HepG2 (cell line): ENCODE results near the gene MYO1G. TPM values are rescaled to one million over a fixed set of nuclear protein-coding genes. Genes with fewer than 3 reads are reported as not detected.

Experiments used
- ATAC-seq: fragments of 200-7000 bp; cut with Tn5 transposase; 3 replicates; pipeline ENCODE4 v1.9.1; 2020; ENCODE audit warnings: mild to moderate bottlenecking, moderate library complexity
- BruUV-seq: library from RNA; stranded (reverse); fragments of 400-500 nt; replicated peaks from 2 replicates; lab custom pipeline; 2021; lab: Mats Ljungman, UMichigan
- CTCF ChIA-PET: fragments of 300-600 bp; formaldehyde crosslinking; extraction: SDS; loops from one replicate; lab custom pipeline; 2021; ENCODE audit warnings: low total read pairs, inconsistent platforms, low intra/inter-chr PET ratio; lab: Yijun Ruan, JAX
- POLR2A ChIA-PET: fragments of 350-600 bp; sonication (Branson Sonifier 250); formaldehyde crosslinking; loops from one replicate; lab custom pipeline; 2020; ENCODE audit warnings: antibody characterized with exemption, inconsistent platforms; lab: Yijun Ruan, JAX
- DNase-seq: peaks from one replicate; pipeline ENCODE4 v3.0.0-alpha.2; 2015; ENCODE audit warnings: low spot score
- FAIRE-seq: peaks from 3 replicates; lab custom pipeline; 2011; peaks lifted over from hg19 to GRCh38; lab: Jason Lieb, UNC
- H2AFZ ChIP-seq: one replicate; pipeline ENCODE4 v1.6.1; 2011; ENCODE audit warnings: low read length, inconsistent platforms
- H3K27ac ChIP-seq: fragments of 300-600 bp; 3 replicates; pipeline ENCODE4 v1.8.0; 2011; ENCODE audit warnings: mixed run types, mild to moderate bottlenecking, mixed read lengths, low read length, inconsistent platforms; ENCODE audit not compliant: insufficient read depth; ENCODE audit errors: extremely low read length
- H3K27me3 ChIP-seq, 2 experiments: fragments of 200-600 bp in 1 of 2; 2 replicates in 1 of 2; 3 replicates in 1 of 2; pipeline versions ENCODE4 v1.6.0 to v1.8.0; 2011; ENCODE audit warnings: low read length in 2 of 2, mild to moderate bottlenecking in 2 of 2, moderate library complexity in 2 of 2, inconsistent platforms in 1 of 2; ENCODE audit not compliant: insufficient read depth in 2 of 2, control insufficient read depth in 1 of 2
- H3K36me3 ChIP-seq, 2 experiments: fragments of 200-600 bp in 1 of 2; replicated peaks in 1 of 2; 2 replicates in 1 of 2; 3 replicates in 1 of 2; pipeline versions ENCODE4 v1.5.1 to v1.8.0; 2011; ENCODE audit warnings: low read length in 2 of 2, inconsistent platforms in 1 of 2; ENCODE audit not compliant: insufficient read depth in 2 of 2, control insufficient read depth in 1 of 2
- H3K4me1 ChIP-seq: 2 replicates; pipeline ENCODE4 v1.5.1; 2012; ENCODE audit warnings: low read length, inconsistent platforms; ENCODE audit not compliant: insufficient read depth
- H3K4me2 ChIP-seq: 2 replicates; pipeline ENCODE4 v1.6.0; 2011; ENCODE audit warnings: low read depth, low read length, inconsistent platforms
- H3K4me3 ChIP-seq, 3 experiments: fragments of 200-600 bp in 1 of 3; sonication (generic), shearing (Covaris generic) in 1 of 3; replicated peaks in 1 of 3; 2 replicates each; pipeline ENCODE4 v1.5.1; 2011 to 2016; ENCODE audit warnings: low read length in 3 of 3, inconsistent platforms in 2 of 3, low read depth in 2 of 3, mild to moderate bottlenecking in 2 of 3, control low read depth in 1 of 3, mixed read lengths in 1 of 3; ENCODE audit not compliant: insufficient read depth in 1 of 3
- H3K79me2 ChIP-seq: one replicate; pipeline ENCODE4 v1.6.1; 2011; ENCODE audit warnings: low read length, inconsistent platforms; ENCODE audit not compliant: insufficient read depth
- H3K9ac ChIP-seq: 2 replicates; pipeline ENCODE4 v1.6.0; 2011; ENCODE audit warnings: mild to moderate bottlenecking, low read depth, low read length, inconsistent platforms; ENCODE audit not compliant: insufficient read depth
- H3K9me3 ChIP-seq: 2 replicates; pipeline ENCODE4 v1.5.1; 2012; ENCODE audit warnings: mild to moderate bottlenecking, low read length
- H4K20me1 ChIP-seq: 2 replicates; pipeline ENCODE4 v1.6.0; 2011; ENCODE audit warnings: inconsistent platforms, mild to moderate bottlenecking, low read length, moderate library complexity; ENCODE audit not compliant: insufficient read depth
- BORCS8-MEF2B ChIP-seq: sonication (generic); formaldehyde crosslinking; IDR thresholded peaks from 2 replicates; pipeline ENCODE4 v1.8.0; 2022; ENCODE audit warnings: mild to moderate bottlenecking, missing genetic modification reagents
- BRCA1 ChIP-seq: sonication (generic); formaldehyde crosslinking; IDR thresholded peaks from 2 replicates; pipeline ENCODE4 v1.4.0; 2020; ENCODE audit warnings: missing genetic modification reagents
- DRAP1 ChIP-seq: IDR thresholded peaks from 2 replicates; pipeline ENCODE4 v1.6.1; 2016; ENCODE audit warnings: missing genetic modification reagents, missing compliant biosample characterization
- HNF4A ChIP-seq: sonication (generic); formaldehyde crosslinking; IDR thresholded peaks from 2 replicates; pipeline ENCODE4 v1.4.0; 2020; ENCODE audit warnings: missing genetic modification reagents
- POGK ChIP-seq: sonication (generic); formaldehyde crosslinking; conservative IDR thresholded peaks from 2 replicates; pipeline ENCODE4 v1.8.0; 2022; ENCODE audit warnings: mild to moderate bottlenecking, moderate library complexity, missing genetic modification reagents
- PRPF4 ChIP-seq: fragments of 200-400 bp; formaldehyde crosslinking; IDR thresholded peaks from 2 replicates; pipeline ENCODE4 v1.6.1; 2016; ENCODE audit warnings: low read length, low read depth; ENCODE audit not compliant: poor library complexity, severe bottlenecking
- TARDBP ChIP-seq: sonication (generic); formaldehyde crosslinking; IDR thresholded peaks from 2 replicates; pipeline ENCODE4 v1.8.0; 2022; ENCODE audit warnings: mild to moderate bottlenecking, missing genetic modification reagents
- ZNF530 ChIP-seq: sonication (generic); formaldehyde crosslinking; IDR thresholded peaks from 2 replicates; pipeline ENCODE4 v1.5.0; 2020; ENCODE audit warnings: low read depth, mild to moderate bottlenecking, missing genetic modification reagents
- ZNF749 ChIP-seq: sonication (generic); formaldehyde crosslinking; IDR thresholded peaks from 2 replicates; pipeline ENCODE4 v1.8.0; 2022; ENCODE audit warnings: mild to moderate bottlenecking, missing genetic modification reagents, moderate library complexity, borderline replicate concordance
- ZNF83 ChIP-seq: sonication (generic); formaldehyde crosslinking; IDR thresholded peaks from 2 replicates; pipeline ENCODE4 v1.4.0; 2020; ENCODE audit warnings: missing genetic modification reagents, mild to moderate bottlenecking, borderline replicate concordance
- ZNF883 ChIP-seq: sonication (generic); formaldehyde crosslinking; IDR thresholded peaks from 2 replicates; pipeline ENCODE4 v1.5.1; 2020; ENCODE audit warnings: mild to moderate bottlenecking, missing genetic modification reagents; ENCODE audit errors: not compliant biosample characterization
- WGBS: methylation state at CpG from one replicate; pipeline ENCODE4 v1.1.6; 2017; ENCODE audit warnings: low lambda C conversion rate; 5-methylcytosine and 5-hydroxymethylcytosine counted together
- in situ Hi-C: cut with HindIII; loops from 2 replicates; pipeline ENCODE4 v1.10.0; 2017; ENCODE audit warnings: low pct_unique_long_range_greater_than_20kb; ENCODE audit not compliant: extremely low pct_ligation_motif_present
- intact Hi-C: fragments of 100-400 bp; cut with micrococcal nuclease; formaldehyde crosslinking; loops from one replicate; pipeline ENCODE4 v1.10.0; 2022; ENCODE audit not compliant: unreplicated experiment
- polyA plus RNA-seq, 8 experiments: library from polyadenylated mRNA; depleted of rRNA in 3 of 8; stranded (reverse) in 7 of 8; unstranded in 1 of 8; fragments of >200 nt; fragmentation: Illumina TruSeq in 4 of 8; extraction: Trizol in 4 of 8; gene quantifications; 2 replicates each; pipeline versions ENCODE4 v1.2.1 to v1.2.3, GENCODE V29; 2011 to 2016; ENCODE audit warnings: low read depth in 4 of 8, missing spikeins in 1 of 8, mixed read lengths in 1 of 8; ENCODE audit not compliant: insufficient read depth in 1 of 8
- total RNA-seq, 5 experiments: library from RNA; depleted of rRNA; stranded (reverse); fragments of >200 nt; fragmentation: Illumina TruSeq; extraction: Trizol; gene quantifications; 2 replicates each; pipeline ENCODE4 v1.2.3, GENCODE V29; 2016; ENCODE audit warnings: low read depth in 1 of 5

The MYO1G gene
- total and polyA plus RNA-seq, 2 of the 13 experiments (the other 11 are each of a cell fraction or from before 2014, with no cell fraction given), result 0.29 to 1.1 TPM

- BruUV-seq, result no TSS peak
- H2AFZ ChIP-seq, result no peak overlapping the region
- ChIA-PET CTCF (no interaction called here), POLR2A (no interaction called here)
- 70% methylated on average over 8 of the region's 21 CpGs for WGBS
- no peak overlapping the region for H3K27ac ChIP-seq
- ATAC-seq (no peak), DNase-seq (no peak), FAIRE-seq (no peak)
- H3K36me3 ChIP-seq, result no peaks in the 10 kb centered on the region
- no peaks in the 10 kb centered on the region for H3K27me3 ChIP-seq
- intact Hi-C loops (no loop called here), in situ Hi-C loops (loop anchor here (5.0 to 25.0 kb wide), 2 partner anchors 167 to 292 kb away; no protein-coding TSS in a partner anchor)
- H3K4me3 ChIP-seq, result no peak overlapping the region
- no peaks in the 10 kb centered on the region for H4K20me1 ChIP-seq
- no peak for TF ChIP-seq DRAP1 (CRISPR knock-in tag)
- TF ChIP-seq ZNF83, result no peak
- TF ChIP-seq ZNF883, result no peak
- no peak for TF ChIP-seq TARDBP (CRISPR knock-in tag)
- no peak for TF ChIP-seq PRPF4
- TF ChIP-seq BORCS8-MEF2B, result no peak
- no peak for TF ChIP-seq POGK (CRISPR knock-in tag)
- TF ChIP-seq ZNF749 (CRISPR knock-in tag), result no peak
- no peak for TF ChIP-seq ZNF530 (CRISPR knock-in tag)
- TF ChIP-seq HNF4A (CRISPR knock-in tag), result no peak
- TF ChIP-seq BRCA1 (CRISPR knock-in tag), result no peak
- H3K9me3 ChIP-seq, result no peaks in the 10 kb centered on the region
- H3K4me2 ChIP-seq, result no peak overlapping the region
- H3K4me1 ChIP-seq, result peaks cover 73% of the 10 kb centered on the region
- no peaks in the 10 kb centered on the region for H3K79me2 ChIP-seq
- H3K9ac ChIP-seq, result no peak overlapping the region
Observed at GRCh38 chr7:44969701-44970522, 8.9 kb downstream of the MYO1G start.
